ENCODE measurements around the gene ARAP3. TPM values are rescaled to one million over a fixed set of nuclear protein-coding genes. Genes with fewer than 3 reads are reported as not detected.
"Not testable (repeated sequence)": the region's sequence is repeated elsewhere in the genome, so short reads cannot be mapped to it uniquely, and the experiment has no call there.

ARAP3 gene
- total and polyA plus RNA-seq, 4 experiments from 2014 or later: 0.73 to 16.4 (median 14.7) TPM; not detected in 1

DNA sequence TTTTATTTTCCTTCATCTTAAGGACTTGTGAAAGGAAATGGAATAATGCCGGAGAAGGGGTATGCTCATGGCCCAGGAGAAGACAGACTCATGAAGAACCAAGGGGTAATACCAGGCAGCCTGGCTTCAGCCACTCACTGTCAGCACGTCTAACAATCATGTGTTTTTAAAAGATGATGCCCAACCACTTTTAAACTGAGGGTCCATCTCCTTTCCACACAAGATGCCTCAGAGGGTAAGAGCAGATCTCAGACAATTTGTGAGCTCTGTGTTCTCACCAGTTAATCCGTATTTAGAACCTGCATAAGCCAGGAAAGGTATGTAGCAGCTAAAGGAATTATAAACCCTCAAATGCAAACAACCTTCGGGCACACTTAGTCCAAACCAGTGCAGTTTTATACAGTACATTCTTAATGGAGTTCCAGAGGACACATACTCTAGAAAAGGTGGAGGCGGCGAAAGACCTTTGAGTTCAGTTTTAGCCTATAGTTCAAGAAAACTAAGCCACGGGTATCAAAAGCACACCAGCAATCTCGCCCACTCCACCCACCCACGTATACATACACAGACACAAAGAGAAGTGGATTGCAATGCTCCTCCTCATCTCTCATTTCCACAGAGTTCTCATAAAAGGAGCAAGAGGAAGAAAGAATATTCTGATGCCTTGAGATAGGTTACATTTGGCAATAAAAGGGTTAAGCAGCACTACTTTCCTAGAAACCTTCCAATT is 65.9 kb downstream of the ARAP3 start:
- peak overlapping the region; percentile 77 to 98 (median 93) for H3K27ac Mint-ChIP-seq
- H3K4me1 ChIP-seq (ENCODE audit: insufficient read depth, low read length): peaks cover 63% of the 10 kb centered on the region
- no peaks in the 10 kb centered on the region for H3K9me3 ChIP-seq (ENCODE audit: control insufficient read depth in 1 of 2, low read length in 2 of 2)
- peak overlapping the region; percentile 94 to 100 (median 98) for H3K4me3 Mint-ChIP-seq
- DNase-seq: no peak
- peaks cover 46 to 79% (median 56%) of the 10 kb centered on the region in 4 donors for H3K4me1 Mint-ChIP-seq
- CTCF ChIA-PET (ENCODE audit: partially characterized antibody): interaction anchor here (1.7 to 28.3 kb wide), 7 partner anchors 11 to 354 kb away, joined by 7 to 712 read pairs (median 56); partner anchors contain the start of genes HDAC3, RELL2 and RNF14
- peaks cover 4% of the 10 kb centered on the region for H3K36me3 ChIP-seq (ENCODE audit: insufficient read depth, low read length)
- H3K27ac ChIP-seq (ENCODE audit: low read depth, low read length): peak overlapping the region; percentile 86
- no peaks in the 10 kb centered on the region for H3K27me3 ChIP-seq (ENCODE audit: insufficient read depth, low read length)
- no peaks in the 10 kb centered on the region for H3K27me3 Mint-ChIP-seq
- intact Hi-C loops (cut with micrococcal nuclease): loop anchor here (5.0 kb wide), 1 partner anchor 34 kb away; no protein-coding TSS in a partner anchor
- H3K36me3 Mint-ChIP-seq: peaks cover 14 to 48% of the 10 kb centered on the region in 2 donors
- H3K4me3 ChIP-seq (ENCODE audit: low read length in 2 of 2): peak overlapping the region; percentile 33 to 86
- POLR2A ChIA-PET (ENCODE audit: partially characterized antibody): interaction anchor here (0.6 to 13.2 kb wide), 7 partner anchors 13 to 1068 kb away, joined by 3 to 314 read pairs (median 9); partner anchors contain the start of genes EIF4EBP3, FCHSD1, HDAC3 and RELL2
- H3K9me3 Mint-ChIP-seq: peaks cover 0 to 2% (median 0%) of the 10 kb centered on the region in 8 donors

DNA sequence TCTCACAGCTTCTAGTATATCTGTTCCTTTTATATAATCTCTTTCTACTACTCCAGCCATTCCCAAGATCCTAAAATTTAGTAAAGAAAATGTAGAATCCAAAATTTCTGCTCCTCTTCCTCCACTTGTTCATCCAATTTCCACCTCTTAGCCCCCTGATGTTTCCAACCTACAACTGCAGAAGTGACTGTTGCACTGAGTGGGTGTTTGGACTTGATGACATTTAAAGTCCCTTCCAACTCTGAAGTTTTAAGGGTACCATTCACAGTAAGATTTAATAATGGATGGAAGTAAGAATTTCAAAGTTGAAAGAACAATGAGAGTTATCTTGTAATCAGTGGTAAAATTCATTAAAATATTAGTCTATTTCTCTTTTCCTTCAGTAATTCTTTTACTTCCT is 68.7 kb downstream of the ARAP3 start:
- POLR2A ChIA-PET (ENCODE audit: partially characterized antibody): interaction anchor here (1.3 to 8.8 kb wide), 4 partner anchors 10 to 1157 kb away, joined by 3 to 314 read pairs (median 113); no protein-coding TSS in a partner anchor
- peak overlapping the region; percentile 49 to 93 (median 85) for H3K27ac Mint-ChIP-seq
- H3K9me3 ChIP-seq (ENCODE audit: control insufficient read depth in 1 of 2, low read length in 2 of 2): no peaks in the 10 kb centered on the region
- H3K27ac ChIP-seq (ENCODE audit: low read depth, low read length): peak overlapping the region; percentile 16
- peaks cover 14 to 52% of the 10 kb centered on the region in 2 donors for H3K36me3 Mint-ChIP-seq
- H3K36me3 ChIP-seq (ENCODE audit: insufficient read depth, low read length): no peaks in the 10 kb centered on the region
- CTCF ChIA-PET (ENCODE audit: partially characterized antibody): interaction anchor here (1.0 to 28.3 kb wide), 6 partner anchors 9 to 49 kb away, joined by 3 to 712 read pairs (median 6); partner anchors contain the start of genes HDAC3 and RELL2
- DNase-seq: no peak
- H3K4me1 ChIP-seq (ENCODE audit: insufficient read depth, low read length): peaks cover 85% of the 10 kb centered on the region
- no peaks in the 10 kb centered on the region for H3K27me3 Mint-ChIP-seq
- peaks cover 56 to 93% (median 71%) of the 10 kb centered on the region in 4 donors for H3K4me1 Mint-ChIP-seq
- H3K4me3 ChIP-seq (ENCODE audit: low read length in 2 of 2): no peak overlapping the region
- H3K4me3 Mint-ChIP-seq: peak overlapping the region in 7 of 8 donors; percentile 17 to 82 (median 56)
- H3K9me3 Mint-ChIP-seq: peaks cover 0 to 2% (median 0%) of the 10 kb centered on the region in 8 donors
- intact Hi-C loops (cut with micrococcal nuclease): no loop called here
- no peaks in the 10 kb centered on the region for H3K27me3 ChIP-seq (ENCODE audit: insufficient read depth, low read length)

DNA sequence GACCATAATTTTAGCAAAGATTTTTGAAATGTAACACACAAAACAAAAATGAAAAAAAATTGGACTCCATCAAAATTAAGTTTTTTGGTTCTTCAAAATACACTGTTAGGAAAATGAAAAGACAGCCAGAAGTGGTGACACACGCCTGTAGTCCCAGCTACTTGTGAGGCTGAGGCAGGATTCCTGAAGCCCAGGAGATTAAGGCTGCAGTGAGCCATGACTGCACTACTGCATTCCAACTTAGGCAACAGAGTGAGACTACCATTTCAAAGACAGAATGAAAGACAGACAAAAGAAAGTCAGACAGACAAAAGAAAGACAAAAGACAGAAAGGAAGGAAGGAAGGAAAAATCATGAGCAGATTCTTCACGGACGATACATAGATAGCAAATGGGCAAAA is 70.7 kb downstream of the ARAP3 start:
- Mint-ChIP-seq H3K27ac (peak overlapping the region; percentile 63 to 95 (median 77)), H3K27me3 (no peaks in the 10 kb centered on the region), H3K4me3 (peak overlapping the region; percentile 18 to 76 (median 62)), H3K4me1 (peaks cover 62 to 93% (median 77%) of the 10 kb centered on the region in 4 donors), H3K9me3 (no peaks in the 10 kb centered on the region), H3K36me3 (peaks cover 14 to 39% of the 10 kb centered on the region in 2 donors)
- POLR2A ChIA-PET (ENCODE audit: partially characterized antibody): interaction anchor here (0.9 to 1.1 kb wide), 2 partner anchors 18 to 27 kb away, joined by 4 to 8 read pairs; no protein-coding TSS in a partner anchor
- Histone ChIP-seq H3K36me3 (ENCODE audit: insufficient read depth, low read length) (no peaks in the 10 kb centered on the region), H3K4me3 (ENCODE audit: low read length in 2 of 2) (no peak overlapping the region), H3K27me3 (ENCODE audit: insufficient read depth, low read length) (no peaks in the 10 kb centered on the region), H3K27ac (ENCODE audit: low read depth, low read length) (peak overlapping the region; percentile 22), H3K4me1 (ENCODE audit: insufficient read depth, low read length) (peaks cover 97% of the 10 kb centered on the region), H3K9me3 (ENCODE audit: control insufficient read depth in 1 of 2, low read length in 2 of 2) (no peaks in the 10 kb centered on the region)
- no peak for DNase-seq
- CTCF ChIA-PET (ENCODE audit: partially characterized antibody): interaction anchor here (0.5 to 28.3 kb wide), 3 partner anchors 8 to 19 kb away, joined by 3 to 712 read pairs (median 3); no protein-coding TSS in a partner anchor
- intact Hi-C loops (cut with micrococcal nuclease): no loop called here

DNA sequence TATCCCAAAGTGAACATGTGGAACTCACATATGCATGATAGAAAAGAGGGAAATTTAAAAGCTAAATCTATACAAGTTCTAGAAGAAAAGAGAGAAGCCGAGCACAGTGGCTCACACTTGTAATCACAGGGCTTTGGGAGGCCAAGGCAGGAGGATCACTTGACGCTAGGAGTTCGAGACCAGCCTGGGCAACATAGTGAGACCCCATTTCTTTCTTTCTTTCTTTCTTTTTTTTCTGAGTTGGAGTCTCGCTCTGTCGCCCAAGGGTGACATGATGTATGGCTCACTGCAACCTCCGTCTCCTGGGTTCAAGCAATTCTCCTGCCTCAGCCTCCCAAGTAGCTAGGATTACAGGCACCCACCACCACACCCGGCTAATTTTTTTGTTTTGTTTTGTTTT is 72.1 kb downstream of the ARAP3 start:
- H3K9me3 ChIP-seq (ENCODE audit: control insufficient read depth in 1 of 2, low read length in 2 of 2); H3K4me3 ChIP-seq (ENCODE audit: low read length in 2 of 2); intact Hi-C loops (cut with micrococcal nuclease); H3K36me3 ChIP-seq (ENCODE audit: insufficient read depth, low read length); DNase-seq; H3K27me3 Mint-ChIP-seq; H3K27me3 ChIP-seq (ENCODE audit: insufficient read depth, low read length); H3K9me3 Mint-ChIP-seq: not testable (repeated sequence)
- ChIA-PET POLR2A (ENCODE audit: partially characterized antibody) (interaction anchor here (0.6 to 14.5 kb wide), 5 partner anchors 6 to 359 kb away, joined by 3 to 314 read pairs (median 19); partner anchors contain the start of genes DIAPH1, HDAC3, RELL2 and RNF14), CTCF (ENCODE audit: partially characterized antibody) (interaction anchor here (2.6 to 11.1 kb wide), 4 partner anchors 8 to 43 kb away, joined by 8 to 169 read pairs (median 91); partner anchors contain the start of genes DIAPH1, HDAC3 and RELL2)
- Mint-ChIP-seq H3K4me1 (peaks cover 61 to 95% (median 78%) of the 10 kb centered on the region in 4 donors), H3K36me3 (peaks cover 9 to 35% of the 10 kb centered on the region in 2 donors), H3K4me3 (peak overlapping the region in 6 of 8 donors; percentile 50 to 87 (median 72)), H3K27ac (peak overlapping the region; percentile 76 to 95 (median 93))
- H3K4me1 ChIP-seq (ENCODE audit: insufficient read depth, low read length): peaks cover 98% of the 10 kb centered on the region
- peak overlapping the region; percentile 72 for H3K27ac ChIP-seq (ENCODE audit: low read depth, low read length)

DNA sequence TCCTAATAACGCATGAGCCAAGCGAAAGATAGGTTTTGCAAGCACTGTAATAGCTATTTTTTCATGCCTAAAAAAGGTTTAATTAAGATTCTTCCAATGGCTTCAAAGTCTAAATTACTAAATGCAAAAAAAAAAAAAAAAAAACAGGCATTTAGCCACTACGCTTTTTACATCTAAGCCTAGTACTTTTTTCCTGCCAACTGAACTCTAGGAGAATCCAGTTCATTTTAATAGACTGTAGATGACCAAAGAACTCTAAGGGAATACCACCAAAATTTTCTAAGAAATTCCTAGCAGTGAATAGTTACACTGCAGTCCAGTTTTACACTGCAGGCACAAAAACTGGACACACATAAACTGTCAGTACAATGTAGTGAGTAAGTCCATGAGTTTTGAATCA is 73.0 kb downstream of the ARAP3 start:
- H3K4me1 ChIP-seq (ENCODE audit: insufficient read depth, low read length): peaks cover 98% of the 10 kb centered on the region
- H3K36me3 Mint-ChIP-seq: peaks cover 9 to 35% of the 10 kb centered on the region in 2 donors
- intact Hi-C loops (cut with micrococcal nuclease): no loop called here

DNA sequence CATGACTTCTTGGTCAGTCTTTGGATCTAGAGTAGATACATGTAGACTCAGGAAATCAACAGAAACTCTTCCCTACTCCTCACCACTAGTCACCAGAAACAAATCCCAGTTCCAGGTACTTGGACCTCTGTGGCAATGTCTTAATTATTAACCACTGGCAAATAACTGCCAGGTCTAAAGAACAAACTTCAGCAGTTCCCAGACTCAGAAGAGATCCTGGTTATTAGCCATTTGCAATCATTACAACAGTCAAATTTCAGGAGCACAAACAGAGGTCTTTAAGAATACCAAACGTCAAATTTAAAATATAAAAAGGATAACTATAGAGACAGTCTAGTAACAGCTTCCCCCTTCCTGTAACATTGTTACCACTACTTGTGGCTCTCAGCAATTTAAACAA is 73.5 kb downstream of the ARAP3 start:
- ChIA-PET POLR2A (ENCODE audit: partially characterized antibody) (interaction anchor here (0.7 to 14.5 kb wide), 6 partner anchors 8 to 865 kb away, joined by 3 to 314 read pairs (median 18); partner anchors contain the start of genes DIAPH1, HDAC3 and RELL2), CTCF (ENCODE audit: partially characterized antibody) (interaction anchor here (1.1 to 11.1 kb wide), 7 partner anchors 9 to 96 kb away, joined by 3 to 169 read pairs (median 8); partner anchors contain the start of genes DIAPH1, HDAC3 and RELL2)
- peaks cover 98% of the 10 kb centered on the region for H3K4me1 ChIP-seq (ENCODE audit: insufficient read depth, low read length)
- Mint-ChIP-seq H3K27ac (peak overlapping the region; percentile 88 to 94 (median 90)), H3K4me3 (peak overlapping the region; percentile 18 to 87 (median 62)), H3K36me3 (peaks cover 9 to 35% of the 10 kb centered on the region in 2 donors), H3K4me1 (peaks cover 63 to 95% (median 79%) of the 10 kb centered on the region in 4 donors), H3K9me3 (no peaks in the 10 kb centered on the region), H3K27me3 (no peaks in the 10 kb centered on the region)
- no peaks in the 10 kb centered on the region for H3K27me3 ChIP-seq (ENCODE audit: insufficient read depth, low read length)
- no peaks in the 10 kb centered on the region for H3K9me3 ChIP-seq (ENCODE audit: control insufficient read depth in 1 of 2, low read length in 2 of 2)
- DNase-seq: no peak
- intact Hi-C loops (cut with micrococcal nuclease): no loop called here
- peak overlapping the region; percentile 72 for H3K27ac ChIP-seq (ENCODE audit: low read depth, low read length)
- no peaks in the 10 kb centered on the region for H3K36me3 ChIP-seq (ENCODE audit: insufficient read depth, low read length)
- H3K4me3 ChIP-seq (ENCODE audit: low read length in 2 of 2): peak overlapping the region in 1 of 2 donors; percentile 30

More for the DNA sequence above, 73.0 kb downstream of the ARAP3 start:
- Histone ChIP-seq H3K4me3 (ENCODE audit: low read length in 2 of 2) (no peak overlapping the region), H3K27me3 (ENCODE audit: insufficient read depth, low read length) (no peaks in the 10 kb centered on the region), H3K36me3 (ENCODE audit: insufficient read depth, low read length) (no peaks in the 10 kb centered on the region), H3K9me3 (ENCODE audit: control insufficient read depth in 1 of 2, low read length in 2 of 2) (no peaks in the 10 kb centered on the region), H3K27ac (ENCODE audit: low read depth, low read length) (peak overlapping the region; percentile 72)
- POLR2A ChIA-PET (ENCODE audit: partially characterized antibody): interaction anchor here (0.6 to 14.5 kb wide), 7 partner anchors 7 to 864 kb away, joined by 3 to 314 read pairs (median 16); partner anchors contain the start of genes DIAPH1, HDAC3, RELL2 and RNF14
- H3K4me3 Mint-ChIP-seq: peak overlapping the region in 5 of 8 donors; percentile 8 to 87 (median 73)
- peak overlapping the region; percentile 88 to 95 (median 93) for H3K27ac Mint-ChIP-seq
- no peaks in the 10 kb centered on the region for H3K27me3 Mint-ChIP-seq
- H3K9me3 Mint-ChIP-seq: no peaks in the 10 kb centered on the region
- CTCF ChIA-PET (ENCODE audit: partially characterized antibody): interaction anchor here (1.1 to 11.1 kb wide), 7 partner anchors 9 to 96 kb away, joined by 3 to 169 read pairs (median 8); partner anchors contain the start of genes DIAPH1, HDAC3 and RELL2
- peaks cover 63 to 95% (median 78%) of the 10 kb centered on the region in 4 donors for H3K4me1 Mint-ChIP-seq
- DNase-seq: no peak

All from CD4-positive, alpha-beta memory T cell (primary cell).